ENCODE measurements around the gene BTC.

DNA sequence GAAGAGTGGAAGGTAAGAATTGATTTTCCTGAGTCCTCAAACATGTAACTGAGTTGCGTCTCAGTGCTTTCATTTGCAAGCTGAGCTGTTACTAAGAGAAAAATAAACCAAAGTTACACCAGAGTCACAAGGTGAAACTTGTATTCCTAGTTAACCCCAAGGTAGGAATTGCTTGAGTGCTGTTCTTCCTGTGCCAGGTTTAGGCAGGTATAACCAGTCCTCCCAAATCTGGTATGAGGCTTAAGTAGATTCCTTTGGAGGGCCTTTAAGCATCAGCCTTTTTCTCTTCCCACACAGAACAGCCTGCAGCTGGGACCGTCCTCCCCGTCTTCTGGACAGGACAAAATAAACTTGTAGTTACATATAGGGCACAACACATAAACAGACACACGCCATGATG lies 2.3 kb upstream of the BTC start:
- TF ChIP-seq REST (IDR thresholded peaks at IDR 0.05; ENCODE audit: low read depth) (no peak), TCF12 (IDR thresholded peaks at IDR 0.05; ENCODE audit: low read depth) (no peak), ZBTB7A (IDR thresholded peaks at IDR 0.05; ENCODE audit: low read depth) (no peak)
- TF ChIP-seq, protein P1, sequence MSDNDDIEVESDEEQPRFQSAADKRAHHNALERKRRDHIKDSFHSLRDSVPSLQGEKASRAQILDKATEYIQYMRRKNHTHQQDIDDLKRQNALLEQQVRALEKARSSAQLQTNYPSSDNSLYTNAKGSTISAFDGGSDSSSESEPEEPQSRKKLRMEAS (IDR thresholded peaks at IDR 0.05) = no peak
